VCaP (cell line): ENCODE measurements around the gene ACTG1.

ENCODE experiments used
- H3K27ac ChIP-seq: fragments of 450-650 bp; 2 replicates; pipeline ENCODE4 v1.5.1; 2017
- TF ChIP-seq, protein P1 (sequence below): fragments of 450-650 bp; conservative IDR thresholded peaks from 2 replicates; pipeline ENCODE4 v1.5.1; 2017; ENCODE audit warnings: mild to moderate bottlenecking, moderate library complexity

ACTG1 gene

GRCh38 chr17:81543339-81543675, 30.7 kb upstream of the ACTG1 start:
- H3K27ac ChIP-seq, result no peak overlapping the region
- TF ChIP-seq, protein P1, sequence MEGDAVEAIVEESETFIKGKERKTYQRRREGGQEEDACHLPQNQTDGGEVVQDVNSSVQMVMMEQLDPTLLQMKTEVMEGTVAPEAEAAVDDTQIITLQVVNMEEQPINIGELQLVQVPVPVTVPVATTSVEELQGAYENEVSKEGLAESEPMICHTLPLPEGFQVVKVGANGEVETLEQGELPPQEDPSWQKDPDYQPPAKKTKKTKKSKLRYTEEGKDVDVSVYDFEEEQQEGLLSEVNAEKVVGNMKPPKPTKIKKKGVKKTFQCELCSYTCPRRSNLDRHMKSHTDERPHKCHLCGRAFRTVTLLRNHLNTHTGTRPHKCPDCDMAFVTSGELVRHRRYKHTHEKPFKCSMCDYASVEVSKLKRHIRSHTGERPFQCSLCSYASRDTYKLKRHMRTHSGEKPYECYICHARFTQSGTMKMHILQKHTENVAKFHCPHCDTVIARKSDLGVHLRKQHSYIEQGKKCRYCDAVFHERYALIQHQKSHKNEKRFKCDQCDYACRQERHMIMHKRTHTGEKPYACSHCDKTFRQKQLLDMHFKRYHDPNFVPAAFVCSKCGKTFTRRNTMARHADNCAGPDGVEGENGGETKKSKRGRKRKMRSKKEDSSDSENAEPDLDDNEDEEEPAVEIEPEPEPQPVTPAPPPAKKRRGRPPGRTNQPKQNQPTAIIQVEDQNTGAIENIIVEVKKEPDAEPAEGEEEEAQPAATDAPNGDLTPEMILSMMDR, result no peak

DNA sequence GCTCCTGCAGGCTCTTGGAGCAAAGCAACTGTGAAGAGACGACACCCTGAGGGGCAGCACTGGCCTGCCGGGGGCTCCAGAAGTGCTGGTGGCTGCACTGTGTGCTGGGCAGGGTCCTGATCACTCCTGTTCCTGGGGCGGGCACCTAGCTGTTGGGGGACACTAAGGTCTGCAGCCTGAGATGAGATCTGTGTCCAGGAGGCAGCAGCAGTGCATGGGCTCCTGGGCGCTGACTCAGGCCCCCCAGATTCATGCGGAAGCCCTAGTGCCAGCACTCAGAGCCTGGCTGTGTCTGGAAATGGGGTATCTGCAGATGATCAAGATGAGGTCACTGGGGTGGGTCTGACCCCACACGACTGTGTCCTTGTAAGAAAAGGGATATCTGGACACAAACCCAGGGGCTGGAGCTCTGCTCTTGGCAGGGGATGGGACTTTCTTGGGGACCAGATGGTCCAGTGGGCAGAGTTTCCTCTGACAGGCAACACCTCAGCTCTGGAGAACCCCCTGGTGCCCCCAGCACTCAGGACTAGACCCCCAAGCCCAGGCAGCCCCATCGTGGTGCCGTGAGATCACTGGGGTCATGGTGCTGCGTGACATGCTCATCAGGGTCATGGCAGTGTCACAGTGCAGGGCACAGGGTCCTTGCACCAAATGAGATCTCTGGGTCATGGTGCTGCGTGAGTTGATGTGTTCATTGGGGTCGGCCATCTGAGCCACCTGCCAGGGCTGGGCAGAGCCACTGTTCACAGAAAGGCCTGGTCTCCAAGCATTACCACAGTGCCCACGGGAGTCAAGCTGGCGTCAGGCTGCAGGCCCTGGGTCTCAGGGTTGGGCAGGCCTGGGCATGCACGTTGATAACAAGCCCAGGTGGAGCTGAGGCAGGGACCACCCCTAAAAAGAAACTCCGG, 30.1 kb upstream of the ACTG1 start:
- no peak overlapping the region for H3K27ac ChIP-seq
- TF ChIP-seq, protein P1, result no peak

GRCh38 chr17:81541123-81541522, 28.5 kb upstream of the ACTG1 start:
- no peak overlapping the region for H3K27ac ChIP-seq
- TF ChIP-seq, protein P1, result no peak

- TF ChIP-seq, protein P1, result no peak
Measured at GRCh38 chr17:81540676-81541027, 28.1 kb upstream of the ACTG1 start.

GRCh38 chr17:81539961-81540675, 27.5 kb upstream of the ACTG1 start:
- no peak overlapping the region for H3K27ac ChIP-seq
- TF ChIP-seq, protein P1, result no peak

More at GRCh38 chr17:81540676-81541027, 28.1 kb upstream of the ACTG1 start:
- no peak overlapping the region for H3K27ac ChIP-seq

- TF ChIP-seq, protein P1, result no peak
- no peak overlapping the region for H3K27ac ChIP-seq
Measured at GRCh38 chr17:81539571-81539900, 26.9 kb upstream of the ACTG1 start.

GRCh38 chr17:81538651-81539570, 26.3 kb upstream of the ACTG1 start:
- TF ChIP-seq, protein P1, result no peak
- no peak overlapping the region for H3K27ac ChIP-seq
